ENCODE measurements around the gene MC2R.
"Not testable (repeated sequence)": the region's sequence is repeated elsewhere in the genome, so short reads cannot be mapped to it uniquely, and the experiment has no call there.

The MC2R gene

GRCh38 chr18:13892098-13892497, 23.2 kb downstream of the MC2R start:
- no peak for DNase-seq

DNA sequence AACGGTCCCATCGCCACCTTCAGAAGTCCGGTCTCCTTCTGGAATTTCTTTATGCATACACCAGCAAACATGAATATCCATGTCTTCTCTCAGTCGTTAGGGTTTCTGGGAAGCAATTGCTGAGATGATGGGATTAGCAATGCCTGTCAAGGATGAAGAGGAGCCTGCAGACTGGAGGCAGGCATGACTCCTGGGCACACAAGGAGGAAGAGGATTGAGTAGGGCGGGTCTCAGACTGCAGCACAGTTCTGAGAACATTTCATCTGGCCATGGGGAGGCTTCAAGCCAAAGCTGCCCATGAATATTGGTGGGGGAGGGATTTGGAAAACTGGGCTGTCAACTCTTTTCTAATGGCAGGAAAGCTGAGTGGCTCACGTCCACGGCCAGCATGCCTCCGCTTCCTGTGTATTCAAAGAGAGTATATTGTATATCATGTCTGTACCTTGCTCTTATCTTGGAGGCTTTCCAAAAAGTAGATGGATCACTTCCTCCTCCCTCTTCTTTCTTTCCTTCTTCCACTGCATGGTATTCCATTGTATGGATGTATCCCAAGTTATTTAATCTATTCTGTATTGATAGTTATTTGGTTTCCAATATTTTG, 24.5 kb downstream of the MC2R start:
- no peak for DNase-seq

DNA sequence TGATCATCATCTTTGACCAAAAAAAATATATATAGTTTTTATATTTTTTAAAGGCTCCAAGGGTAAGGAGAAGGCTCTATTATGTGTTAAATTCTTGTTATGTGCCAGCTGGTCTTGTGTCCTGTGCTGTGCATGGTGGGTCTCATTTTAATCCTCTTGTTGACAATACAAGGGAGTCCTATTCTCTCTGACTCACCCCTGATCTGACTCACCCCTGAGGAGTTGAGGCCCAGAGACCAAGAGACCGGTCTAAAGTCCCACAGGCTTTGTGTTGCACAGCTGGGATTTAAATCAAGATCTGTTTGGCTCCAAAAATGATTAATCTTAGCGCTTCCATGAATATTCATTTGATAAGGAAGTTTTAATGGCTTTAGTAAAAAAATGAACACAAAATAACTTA, 25.7 kb downstream of the MC2R start:
- peak; percentile 4 for DNase-seq

DNA sequence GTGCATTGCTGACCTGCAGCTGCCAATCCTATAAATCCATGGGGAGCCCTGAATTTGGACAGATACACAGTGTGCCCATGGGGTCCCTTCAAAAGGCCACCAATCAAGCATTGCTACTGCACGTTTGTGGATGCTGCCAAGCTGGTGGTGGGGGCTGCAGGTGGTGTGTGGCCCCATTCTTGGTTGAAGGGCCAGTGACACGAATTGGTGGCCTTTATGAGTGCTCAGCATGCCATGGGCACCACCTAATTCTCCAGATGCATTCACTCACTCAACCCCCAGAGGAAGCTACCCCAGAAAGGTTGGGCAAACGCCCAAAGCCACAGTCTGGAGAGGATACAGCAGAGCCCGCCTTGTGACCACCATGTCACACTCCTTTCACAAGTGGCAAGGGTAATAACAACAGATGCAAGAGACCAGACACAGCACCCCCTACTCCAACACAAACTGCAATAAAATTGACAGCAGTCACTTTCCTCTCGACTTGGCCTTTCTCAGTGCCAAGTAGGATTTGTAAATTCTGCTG, 27.1 kb downstream of the MC2R start:
- no peak for DNase-seq

DNA sequence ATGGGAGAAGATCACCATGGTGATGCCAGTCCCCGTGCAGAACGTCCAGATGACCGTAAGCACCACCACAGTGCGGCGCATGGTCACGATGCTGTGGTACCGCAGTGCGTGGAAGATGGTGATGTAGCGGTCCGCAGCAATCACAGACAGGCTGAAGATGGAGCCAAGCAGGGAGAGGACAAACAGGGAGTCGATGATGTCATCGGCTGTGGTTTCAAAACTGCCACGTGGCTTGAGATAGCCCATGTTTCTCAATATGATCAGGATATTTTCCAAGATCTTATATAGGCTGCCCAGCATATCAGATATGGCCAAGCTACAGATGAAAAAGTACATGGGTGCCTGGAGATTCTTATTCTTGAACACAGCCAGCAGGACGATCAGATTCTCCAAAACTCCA, 30.3 kb downstream of the MC2R start:
- DNase-seq, result no peak

DNA sequence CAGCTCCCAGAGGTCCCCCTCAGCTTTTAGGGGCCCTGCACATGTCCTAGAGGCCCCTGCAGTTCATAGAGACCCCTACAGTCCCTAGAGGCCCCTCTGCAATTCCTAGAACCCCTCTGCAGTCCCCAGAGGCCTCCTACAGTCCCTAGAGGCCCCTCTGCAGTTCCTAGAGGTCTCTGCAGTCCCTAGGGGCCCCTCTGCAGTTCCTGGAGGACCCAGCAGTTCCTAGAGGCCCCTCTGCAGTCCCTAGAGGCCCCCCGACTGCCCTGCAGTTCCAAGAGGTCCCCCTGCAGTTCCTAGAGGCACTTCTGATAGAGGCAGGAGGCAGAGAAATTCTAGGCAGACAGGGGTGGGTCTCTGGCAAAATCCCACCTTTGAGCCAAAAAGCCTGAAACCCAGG, 35.4 kb downstream of the MC2R start:
- DNase-seq, result no peak

DNA sequence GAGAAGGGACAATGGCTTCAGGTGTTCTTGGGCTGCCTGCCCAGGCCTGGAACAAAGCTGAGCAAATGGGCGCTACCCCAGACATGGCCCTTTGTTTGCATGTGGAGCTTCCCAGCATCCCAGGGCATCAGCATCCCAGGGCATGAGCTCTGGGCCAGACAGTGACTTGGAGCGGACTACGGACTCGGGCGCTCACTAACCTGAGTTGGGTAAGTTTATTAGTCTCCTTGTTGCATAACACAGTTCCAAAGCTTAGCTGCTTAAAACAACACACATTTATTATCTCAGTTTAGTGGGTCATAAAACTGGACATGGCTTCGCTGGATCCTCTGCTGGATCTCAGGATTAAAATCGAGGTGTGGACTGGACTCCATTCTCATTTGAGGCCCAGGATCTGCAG, 35.8 kb downstream of the MC2R start:
- DNase-seq, result no peak

- DNase-seq, result no peak
Observed at GRCh38 chr18:13878857-13879256, 36.5 kb downstream of the MC2R start.

DNA sequence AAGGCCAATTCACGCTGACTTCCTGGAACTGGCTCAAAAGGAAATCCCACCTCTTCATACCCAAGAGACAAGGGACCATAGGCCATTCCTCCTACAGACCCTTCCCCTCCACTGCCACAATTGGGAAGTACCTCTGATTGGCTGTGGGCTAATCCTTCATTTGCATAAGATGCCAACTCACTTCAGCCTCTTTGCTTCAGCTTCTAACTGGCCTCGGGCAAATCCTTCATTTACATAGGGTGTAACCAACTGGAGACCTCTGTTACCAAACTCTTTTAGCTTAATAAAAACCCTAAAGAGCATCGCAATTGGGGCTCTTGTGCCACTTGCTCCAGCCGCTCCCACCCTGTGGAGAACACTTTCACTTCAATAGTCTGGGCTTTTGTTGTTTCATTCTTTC, 38.2 kb downstream of the MC2R start:
- no peak for DNase-seq

GRCh38 chr18:13874558-13874957, 40.8 kb downstream of the MC2R start:
- DNase-seq, result no peak

DNA sequence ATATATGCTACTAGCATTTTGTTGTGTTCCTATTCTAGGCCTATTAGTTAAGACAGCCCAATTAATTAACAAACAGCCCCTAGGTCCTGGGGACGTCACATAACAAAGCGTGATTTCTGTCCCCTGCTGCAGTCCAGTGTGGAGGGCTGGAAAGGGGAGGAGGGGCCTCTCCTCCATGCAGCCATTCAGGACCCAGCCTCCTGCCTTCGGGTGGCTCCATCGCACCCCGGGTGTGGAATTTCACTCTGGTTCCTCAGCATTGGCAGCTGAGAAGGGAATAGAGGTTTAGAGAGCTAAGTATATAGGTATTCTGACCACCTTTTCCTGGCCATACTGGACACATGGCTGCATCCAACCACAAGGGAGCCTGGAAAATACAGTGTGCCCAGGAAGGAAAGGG, 42.4 kb downstream of the MC2R start:
- no peak for DNase-seq

DNA sequence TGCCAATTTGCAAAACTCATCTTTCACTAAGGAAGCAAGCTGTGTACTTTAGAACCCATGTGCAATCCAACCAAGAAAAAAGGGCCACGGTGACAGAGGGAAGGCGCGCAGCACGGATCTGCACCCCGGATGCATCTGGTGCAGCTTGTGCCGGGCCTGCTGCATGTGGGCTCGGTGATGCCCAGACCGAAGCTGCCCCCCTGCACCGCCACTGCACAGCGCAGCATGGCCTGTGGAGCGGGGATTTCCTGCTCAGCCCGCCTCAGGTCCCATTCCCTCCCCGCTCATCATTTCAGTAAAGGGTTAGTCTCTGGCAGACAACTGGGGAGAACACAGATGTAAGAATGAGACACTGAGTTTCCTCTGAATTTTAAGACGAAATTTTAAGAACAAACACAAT, 43.0 kb downstream of the MC2R start:
- DNase-seq, result no peak

- no peak for DNase-seq
Observed at GRCh38 chr18:13871701-13872100, 43.6 kb downstream of the MC2R start.

DNA sequence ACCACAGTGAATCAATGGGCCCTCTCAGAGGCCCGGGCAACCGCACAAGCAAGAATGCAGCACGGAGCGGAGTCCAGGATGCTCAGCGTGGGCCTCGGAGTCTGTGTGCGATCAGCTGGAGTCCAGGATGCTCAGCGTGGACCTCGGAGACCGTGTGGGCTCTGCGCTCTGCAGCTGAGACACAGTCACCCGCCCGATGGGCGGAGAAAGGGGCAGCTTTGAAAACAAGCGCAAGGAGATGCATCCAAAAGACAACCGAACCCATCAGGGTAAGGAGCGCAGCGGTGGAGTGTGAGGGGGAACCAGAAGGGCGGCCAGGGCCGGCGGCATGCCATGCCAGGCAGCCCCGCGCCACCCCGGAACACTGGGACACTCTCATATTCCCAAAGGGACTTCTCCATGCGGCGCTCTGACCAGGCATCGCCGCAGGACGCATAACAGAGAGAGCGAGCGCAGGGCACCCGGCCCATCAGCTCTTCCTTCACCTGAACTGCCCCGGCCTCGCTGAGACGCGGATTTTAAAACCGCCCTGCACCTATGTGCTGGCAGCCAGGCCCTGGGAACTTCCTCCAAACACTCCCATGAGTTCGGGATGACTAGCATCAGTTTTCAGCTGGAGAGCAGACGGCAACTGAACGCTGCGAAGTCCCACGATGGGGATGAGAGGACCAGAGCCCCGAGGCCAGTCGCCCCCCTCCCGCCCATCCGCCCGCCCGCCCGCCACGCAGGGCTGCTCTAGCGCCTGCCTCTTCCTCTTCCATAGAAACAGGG, 46.6 kb downstream of the MC2R start:
- DNase-seq, result no peak

- DNase-seq, result not testable (repeated sequence)
Observed at GRCh38 chr18:13862898-13863297, 52.4 kb downstream of the MC2R start.

DNA sequence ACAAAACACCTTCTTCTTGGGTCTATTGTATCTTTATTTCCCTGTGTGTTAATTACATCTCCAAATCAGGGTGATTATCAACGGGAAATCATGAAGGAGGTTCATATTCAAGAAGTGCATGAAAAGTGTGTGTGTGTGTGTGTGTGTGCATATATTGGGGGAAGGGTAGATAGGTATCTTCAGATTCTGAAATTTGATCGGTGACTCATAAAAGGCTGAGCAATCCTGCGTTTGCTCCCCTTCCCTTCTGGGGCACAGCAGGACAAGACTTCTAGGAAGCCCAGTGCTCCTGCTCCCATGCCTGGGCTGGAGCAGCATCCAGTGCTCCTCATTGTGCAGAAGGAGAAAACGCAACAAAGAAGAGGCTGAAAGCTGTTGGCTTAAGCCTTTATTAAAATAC, 65.5 kb downstream of the MC2R start:
- no peak for DNase-seq

DNA sequence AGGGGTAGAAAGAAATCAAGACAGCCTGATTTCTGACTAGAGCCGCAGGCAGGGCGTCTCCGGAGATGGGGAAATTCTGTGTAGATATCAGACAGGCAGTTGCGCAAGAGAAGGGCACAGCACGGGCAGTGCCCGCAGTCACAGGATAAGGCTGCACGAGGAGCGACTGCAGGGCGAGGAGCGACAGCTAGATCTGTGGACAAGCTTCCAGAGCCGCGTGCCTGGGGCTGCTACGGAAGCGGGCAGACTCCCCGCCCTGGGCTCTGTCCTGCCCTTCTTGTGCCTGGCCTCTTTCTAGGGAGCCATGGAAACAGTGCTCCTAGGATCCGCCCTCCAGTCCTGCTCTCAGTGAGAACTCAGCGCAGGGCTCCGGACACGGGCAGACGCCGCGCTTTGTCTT, 78.8 kb downstream of the MC2R start:
- no peak for DNase-seq

- no peak for DNase-seq
Observed at GRCh38 chr18:13835202-13835601, 80.1 kb downstream of the MC2R start.

GRCh38 chr18:13834496-13835015, 80.8 kb downstream of the MC2R start:
- no peak for DNase-seq
